H1 (cell line): ENCODE data around the gene KDELR1. TPM values are rescaled to one million over a fixed set of nuclear protein-coding genes. Genes with fewer than 3 reads are reported as not detected.

Experiments
- CTBP2 ChIP-seq: IDR thresholded peaks from 2 replicates; pipeline ENCODE4 v1.7.0; 2011; ENCODE audit warnings: borderline replicate concordance, mild to moderate bottlenecking, moderate library complexity, mixed read lengths, low read length; ENCODE audit not compliant: insufficient read depth, insufficient read length
- CTCF ChIP-seq, 3 experiments: IDR thresholded peaks; 1 replicate in 2 of 3; 2 replicates in 1 of 3; pipeline versions ENCODE4 v1.5.1 to v1.6.1; 2011; ENCODE audit warnings: low read length in 3 of 3, mild to moderate bottlenecking in 3 of 3, inconsistent platforms in 2 of 3, low read depth in 1 of 3, moderate library complexity in 1 of 3; ENCODE audit not compliant: insufficient read depth in 1 of 3; ENCODE audit errors: control extremely low read depth in 1 of 3
- RAD21 ChIP-seq, 2 experiments: IDR thresholded peaks in 1 of 2; conservative IDR thresholded peaks in 1 of 2; 2 replicates each; pipeline ENCODE4 v1.6.1; 2011; ENCODE audit warnings: low read depth in 2 of 2, low read length in 2 of 2, improper control_type of control experiment in 1 of 2, inconsistent platforms in 1 of 2, mild to moderate bottlenecking in 1 of 2, moderate library complexity in 1 of 2
- SP2 ChIP-seq: IDR thresholded peaks from 2 replicates; pipeline ENCODE4 v1.6.1; 2012; ENCODE audit warnings: mild to moderate bottlenecking, low read length, inconsistent platforms
- polyA plus RNA-seq, 7 experiments: library from polyadenylated mRNA; depleted of rRNA in 3 of 7; stranded (reverse) in 5 of 7; unstranded in 2 of 7; fragments of >200 nt in 5 of 7; fragments of 200-250 nt in 2 of 7; gene quantifications; 1 replicate in 5 of 7; 2 replicates in 1 of 7; 4 replicates in 1 of 7; pipeline versions ENCODE4 v1.2.1 to v1.2.3, GENCODE V29; 2011 to 2013; ENCODE audit warnings: missing spikeins in 2 of 7, mixed read lengths in 2 of 7
- total RNA-seq: library from RNA; stranded (reverse); fragmentation: NEBNext Ultra II Directional; extraction: Animal tissue kit (Norgen Biotek cat#: 25700); gene quantifications from 2 replicates; pipeline ENCODE4 v1.2.1, GENCODE V29; 2021
- TF ChIP-seq, protein P1 (sequence below): IDR thresholded peaks from 2 replicates; pipeline ENCODE4 v1.6.1; 2011; ENCODE audit warnings: low read depth, mild to moderate bottlenecking, low read length; ENCODE audit not compliant: insufficient read depth

KDELR1 gene
- total and polyA plus RNA-seq, 2 of the 8 experiments (the other 6 are each of a cell fraction or from before 2014, with no cell fraction given), result 225 to 231 TPM

DNA sequence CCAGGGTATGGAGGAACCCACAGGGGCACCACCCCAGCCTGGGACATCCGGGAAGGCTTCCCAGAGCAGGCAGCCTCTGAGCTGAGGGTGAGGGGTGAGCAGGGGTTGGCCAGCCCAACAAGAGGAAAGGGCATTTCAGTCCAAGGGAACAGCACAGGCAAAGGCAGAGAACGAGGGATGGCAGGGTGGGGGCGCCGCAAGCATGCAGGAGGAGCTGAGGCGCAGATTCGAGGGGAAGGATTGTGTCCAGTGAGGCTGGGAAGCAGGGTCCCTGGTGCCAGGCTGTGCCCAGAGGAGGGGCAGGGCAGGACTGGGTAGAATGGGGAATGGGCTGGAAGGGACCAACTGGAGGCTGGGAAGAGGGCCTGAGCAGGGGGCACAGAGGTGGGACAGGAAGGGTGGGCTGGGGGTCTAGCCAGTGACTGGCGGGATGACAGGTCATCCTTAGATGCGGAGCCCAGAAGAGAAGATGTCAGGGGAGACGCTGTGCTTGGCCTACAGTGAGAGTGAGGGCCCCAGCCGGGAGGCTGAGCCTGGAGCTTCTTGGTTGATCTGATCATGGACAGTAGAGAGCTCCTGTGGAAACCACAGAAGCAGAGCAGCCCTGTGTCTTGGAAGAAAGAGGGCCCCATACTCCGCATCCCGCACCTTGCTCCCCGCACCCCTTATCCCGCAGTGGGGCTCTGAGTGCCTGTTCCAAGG, 52.4 kb downstream of the KDELR1 start (continued):
- peak in 2 of 3 experiments; percentile 27 to 37; a peak in 2 of 4 replicates for TF ChIP-seq CTCF (IDR thresholded peaks at IDR 0.05; ENCODE audit: control extremely low read depth in 1 of 3, insufficient read depth in 1 of 3, low read depth in 1 of 3, low read length in 3 of 3)
- TF ChIP-seq CTBP2, result no peak
- peak; percentile 43 to 51 for TF ChIP-seq RAD21 (IDR thresholded peaks at IDR 0.05 in 1 of 2, conservative IDR thresholded peaks at IDR 0.05 in 1 of 2; ENCODE audit: low read depth in 2 of 2, low read length in 2 of 2)
- TF ChIP-seq, protein P1, sequence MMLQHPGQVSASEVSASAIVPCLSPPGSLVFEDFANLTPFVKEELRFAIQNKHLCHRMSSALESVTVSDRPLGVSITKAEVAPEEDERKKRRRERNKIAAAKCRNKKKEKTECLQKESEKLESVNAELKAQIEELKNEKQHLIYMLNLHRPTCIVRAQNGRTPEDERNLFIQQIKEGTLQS, result no peak
- TF ChIP-seq SP2, result no peak
